HFF-Myc (cell line): ENCODE results near the gene CD248.

Experiments used
- DNase-seq: peaks from one replicate; pipeline ENCODE4 v3.0.0-alpha.2; 2011; ENCODE audit warnings: low read depth; ENCODE audit errors: extremely low read depth
- H3K4me3 ChIP-seq: replicated peaks from 2 replicates; pipeline ENCODE4 v1.5.1; 2011; ENCODE audit warnings: low read depth, mild to moderate bottlenecking, control low read depth, low read length
- CTCF ChIP-seq: IDR thresholded peaks from 2 replicates; pipeline ENCODE4 v1.5.1; 2012; ENCODE audit warnings: mild to moderate bottlenecking, low read depth, low read length, control low read depth; ENCODE audit errors: missing control alignments

Gene CD248

GRCh38 chr11:66331542-66332370 lies 14.9 kb upstream of the CD248 start:
- TF ChIP-seq CTCF = no peak
- DNase-seq = no peak
- no peak overlapping the region for H3K4me3 ChIP-seq

- DNase-seq = no peak
- TF ChIP-seq CTCF = no peak
- no peak overlapping the region for H3K4me3 ChIP-seq
These were observed 14.1 kb upstream of the CD248 start for GRCh38 chr11:66330931-66331330.

GRCh38 chr11:66329165-66329673 lies 12.4 kb upstream of the CD248 start:
- TF ChIP-seq CTCF = no peak
- no peak overlapping the region for H3K4me3 ChIP-seq
- no peak for DNase-seq

GRCh38 chr11:66328302-66329144 lies 11.7 kb upstream of the CD248 start:
- H3K4me3 ChIP-seq = no peak overlapping the region
- DNase-seq = no peak
- TF ChIP-seq CTCF = peak; percentile 92

GRCh38 chr11:66328031-66328301 lies 11.1 kb upstream of the CD248 start:
- H3K4me3 ChIP-seq = no peak overlapping the region
- TF ChIP-seq CTCF = no peak
- DNase-seq = no peak

- H3K4me3 ChIP-seq = no peak overlapping the region
- no peak for TF ChIP-seq CTCF
- DNase-seq = no peak
These were observed 10.6 kb upstream of the CD248 start for GRCh38 chr11:66327171-66328030.
